BLaER1 treated with 17β-estradiol and CSF1 and Interleukin-3, amounts not matched to agents 10 nM and 100 nM (cell line): Measurements from ENCODE around the gene PRDX3.
A peak's percentile ranks its signal among the peaks of the same experiment; 100 is the strongest.

Experiments
- H3K27ac ChIP-seq, 11 experiments: shearing (Covaris generic); formaldehyde crosslinking; 2 replicates each; pipeline ENCODE4 v1.8.1; 2022
- H3K27me3 ChIP-seq, 11 experiments: shearing (Covaris generic); formaldehyde crosslinking; 2 replicates each; pipeline ENCODE4 v1.8.1; 2022
- H3K36me3 ChIP-seq, 11 experiments: shearing (Covaris generic); formaldehyde crosslinking; 2 replicates each; pipeline ENCODE4 v1.8.1; 2022
- H3K4me1 ChIP-seq, 10 experiments: shearing (Covaris generic); formaldehyde crosslinking; 2 replicates each; pipeline ENCODE4 v1.8.1; 2022
- H3K4me2 ChIP-seq, 11 experiments: shearing (Covaris generic); formaldehyde crosslinking; 2 replicates each; pipeline ENCODE4 v1.8.1; 2022
- H3K4me3 ChIP-seq, 10 experiments: shearing (Covaris generic); formaldehyde crosslinking; 2 replicates each; pipeline ENCODE4 v1.8.1; 2022
- H3K9ac ChIP-seq, 11 experiments: shearing (Covaris generic); formaldehyde crosslinking; 2 replicates each; pipeline ENCODE4 v1.8.1; 2022
- H3K9me3 ChIP-seq, 11 experiments: shearing (Covaris generic); formaldehyde crosslinking; replicated peaks in 1 of 11; 2 replicates each; pipeline ENCODE4 v1.8.1; 2022
- H4K20me1 ChIP-seq, 11 experiments: shearing (Covaris generic); formaldehyde crosslinking; 2 replicates each; pipeline ENCODE4 v1.8.1; 2022
- Cebpa-rat ChIP-seq, 11 experiments: shearing (Covaris generic); IDR thresholded peaks; 2 replicates each; pipeline ENCODE4 v1.8.1; 2022

The PRDX3 gene

GRCh38 chr10:119208553-119208940 is 29.9 kb upstream of the PRDX3 start:
- H3K27ac ChIP-seq: no peak overlapping the region
- no peaks in the 10 kb centered on the region for H3K9me3 ChIP-seq
- H3K4me3 ChIP-seq: peak overlapping the region; percentile 71 to 86 (median 79); a peak in 18 of 20 replicates

DNA sequence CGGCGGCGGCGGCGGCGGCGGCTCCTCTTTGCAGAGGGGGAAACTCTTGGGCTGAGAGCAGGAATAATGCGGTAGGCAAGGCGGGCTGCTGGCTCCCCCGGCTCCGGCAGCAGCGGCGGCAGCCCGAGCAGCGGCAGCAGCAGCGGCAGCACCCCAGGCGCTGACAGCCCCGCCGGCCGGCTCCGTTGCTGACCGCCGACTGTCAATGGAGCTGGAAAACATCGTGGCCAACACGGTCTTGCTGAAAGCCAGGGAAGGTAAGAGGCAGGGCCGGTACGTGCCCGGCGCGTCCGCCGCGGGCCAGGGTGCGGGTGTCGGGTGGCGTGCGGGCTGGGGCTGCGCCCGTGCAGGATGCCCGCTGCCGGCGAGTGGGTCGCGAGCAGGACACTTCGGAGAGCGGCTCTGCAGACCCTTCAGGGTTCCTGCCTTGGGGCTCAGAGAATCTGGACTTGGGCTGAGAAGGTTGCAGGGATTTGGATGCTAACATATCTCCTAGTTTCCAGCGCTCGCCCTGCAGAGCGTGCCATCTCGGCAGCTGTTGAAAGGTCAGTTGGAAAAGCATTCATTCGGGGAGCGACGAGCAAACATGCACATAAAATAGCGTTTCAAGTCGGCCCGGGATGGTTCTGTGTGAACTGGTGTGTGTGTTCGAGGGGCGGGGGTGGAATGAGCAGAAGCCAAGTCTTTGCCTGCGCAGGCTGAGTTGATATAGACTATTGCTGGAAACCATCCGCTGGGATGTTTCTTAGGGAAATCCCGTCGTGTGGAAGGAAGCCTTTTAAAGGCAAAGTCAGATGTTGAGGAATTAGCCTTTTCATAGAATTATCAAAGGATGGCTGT is 29.3 kb upstream of the PRDX3 start:
- Histone ChIP-seq H3K9ac (peak overlapping the region; percentile 51 to 75 (median 68); a peak in 21 of 22 replicates), H3K4me3 (peak overlapping the region; percentile 71 to 86 (median 79)), H3K27ac (no peak overlapping the region), H3K27me3 (peaks cover 46 to 54% (median 54%) of the 10 kb centered on the region in 11 experiments), H3K9me3 (no peaks in the 10 kb centered on the region), H3K4me1 (peaks cover 25 to 37% (median 28%) of the 10 kb centered on the region in 10 experiments), H3K36me3 (no peaks in the 10 kb centered on the region), H4K20me1 (peaks cover 0 to 17% (median 14%) of the 10 kb centered on the region in 11 experiments; a peak in 9 of 22 replicates), H3K4me2 (peak overlapping the region; percentile 96 to 100 (median 99))
- no peak for TF ChIP-seq Cebpa-rat (IDR thresholded peaks at IDR 0.05)

More at GRCh38 chr10:119208553-119208940, 29.9 kb upstream of the PRDX3 start:
- peaks cover 46 to 57% (median 55%) of the 10 kb centered on the region in 11 experiments for H3K27me3 ChIP-seq
- H3K4me1 ChIP-seq: peaks cover 27 to 43% (median 33%) of the 10 kb centered on the region in 10 experiments
- H4K20me1 ChIP-seq: peaks cover 0 to 17% (median 14%) of the 10 kb centered on the region in 11 experiments; a peak in 9 of 22 replicates
- no peaks in the 10 kb centered on the region for H3K36me3 ChIP-seq
- H3K4me2 ChIP-seq: peak overlapping the region; percentile 96 to 100 (median 99)
- peak overlapping the region in 4 of 11 experiments; percentile 63 to 73 (median 68); a peak in 6 of 22 replicates for H3K9ac ChIP-seq
- TF ChIP-seq Cebpa-rat (IDR thresholded peaks at IDR 0.05): no peak

GRCh38 chr10:119207366-119207666 is 28.7 kb upstream of the PRDX3 start, which contains the start of gene GRK5:
GRK5 (plus strand) TSS chr10:119207571; CDS start chr10:119207918, 347 bp downstream.
- H3K4me1 ChIP-seq: peaks cover 25 to 36% (median 28%) of the 10 kb centered on the region in 10 experiments
- H3K4me3 ChIP-seq: peak within 1 kb of the TSS; percentile 75 to 86 (median 79)
- no peak for TF ChIP-seq Cebpa-rat (IDR thresholded peaks at IDR 0.05)
- peak within 1 kb of the TSS; percentile 96 to 100 (median 99) for H3K4me2 ChIP-seq
- H3K27ac ChIP-seq: peak within 1 kb of the TSS; percentile 75 to 99 (median 95)
- H3K9me3 ChIP-seq: no peaks in the 10 kb centered on the region
- peaks cover 0 to 17% (median 14%) of the 10 kb centered on the region in 11 experiments; a peak in 9 of 22 replicates for H4K20me1 ChIP-seq
- peaks cover 39 to 48% (median 48%) of the 10 kb centered on the region in 11 experiments for H3K27me3 ChIP-seq
- no peaks in the 10 kb centered on the region for H3K36me3 ChIP-seq
- peak within 1 kb of the TSS; percentile 84 to 98 (median 95) for H3K9ac ChIP-seq

DNA sequence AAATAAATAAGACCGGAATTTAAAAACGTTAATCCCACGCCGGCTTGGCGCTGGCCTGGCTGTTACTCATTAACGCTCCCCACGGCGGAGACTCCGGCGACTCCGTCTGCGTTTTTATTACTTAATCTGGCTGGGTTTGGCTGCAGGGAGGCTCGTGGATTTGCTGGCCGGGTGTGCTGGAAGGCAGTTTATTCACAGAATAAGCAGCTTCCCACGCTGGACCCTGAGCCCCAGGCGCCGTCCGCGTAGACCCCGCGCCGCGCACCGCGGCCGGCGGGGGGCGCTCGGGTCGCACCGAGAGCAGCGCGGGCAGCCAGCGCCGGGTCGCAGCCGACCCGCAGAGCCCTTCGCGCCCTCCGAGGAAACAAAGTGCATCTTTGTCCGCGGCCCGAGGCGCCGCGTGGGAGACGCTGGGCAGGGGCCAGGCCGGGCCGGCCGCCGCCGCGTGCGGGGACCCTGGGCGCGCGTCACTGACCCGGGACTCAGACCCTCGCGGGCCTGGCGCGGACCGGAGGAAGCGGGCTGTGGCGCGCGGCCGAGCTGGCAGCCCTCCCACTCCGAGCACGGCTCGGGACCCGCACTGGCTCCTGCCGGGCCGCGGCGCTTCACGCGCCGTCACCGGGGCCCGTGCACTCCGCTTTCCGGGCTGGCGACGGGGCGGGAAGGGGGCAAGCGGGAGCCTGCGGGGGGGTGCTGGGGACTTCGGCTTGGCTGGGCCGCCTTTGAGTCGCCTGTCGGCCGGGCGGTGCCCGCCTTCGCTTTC is 28.2 kb upstream of the PRDX3 start:
- peak overlapping the region; percentile 84 to 98 (median 95) for H3K9ac ChIP-seq
- H3K27ac ChIP-seq: peak overlapping the region; percentile 75 to 99 (median 95)
- peak overlapping the region; percentile 75 to 86 (median 79) for H3K4me3 ChIP-seq
- no peaks in the 10 kb centered on the region for H3K36me3 ChIP-seq
- TF ChIP-seq Cebpa-rat (IDR thresholded peaks at IDR 0.05): no peak
- H3K27me3 ChIP-seq: peaks cover 34 to 43% (median 42%) of the 10 kb centered on the region in 11 experiments
- no peaks in the 10 kb centered on the region for H3K9me3 ChIP-seq
- peaks cover 0 to 17% (median 14%) of the 10 kb centered on the region in 11 experiments; a peak in 9 of 22 replicates for H4K20me1 ChIP-seq
- peak overlapping the region; percentile 74 to 96 (median 91) for H3K4me2 ChIP-seq
- H3K4me1 ChIP-seq: peaks cover 25 to 36% (median 28%) of the 10 kb centered on the region in 10 experiments

- no peak for TF ChIP-seq Cebpa-rat (IDR thresholded peaks at IDR 0.05)
These were observed 27.4 kb upstream of the PRDX3 start for GRCh38 chr10:119205894-119206602.

DNA sequence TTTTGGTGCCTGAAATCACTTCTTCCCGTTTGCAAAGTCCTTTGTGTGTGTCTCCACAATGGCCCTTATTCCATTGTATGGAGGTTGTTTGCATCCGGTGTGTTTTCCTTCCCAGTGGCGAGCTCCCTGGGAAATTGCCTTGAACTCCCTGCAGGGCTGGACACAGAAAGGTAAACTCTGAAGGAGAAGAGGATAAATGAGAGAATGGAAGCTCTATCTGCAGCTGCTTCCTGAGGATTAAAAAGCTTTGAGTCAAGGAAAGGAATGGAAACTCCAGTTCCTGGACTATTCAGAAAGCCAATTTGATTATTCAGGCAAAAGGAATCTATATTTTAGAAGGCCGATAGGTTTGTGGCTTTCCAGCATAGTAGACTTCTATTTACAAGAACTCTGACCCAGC is 24.4 kb upstream of the PRDX3 start:
- TF ChIP-seq Cebpa-rat (IDR thresholded peaks at IDR 0.05): no peak
- H3K9ac ChIP-seq: no peak overlapping the region
- H3K4me3 ChIP-seq: no peak overlapping the region
- no peak overlapping the region for H3K4me2 ChIP-seq
- peaks cover 0 to 6% (median 5%) of the 10 kb centered on the region in 11 experiments; a peak in 20 of 22 replicates for H3K27me3 ChIP-seq
- H3K27ac ChIP-seq: no peak overlapping the region
- peaks cover 10 to 25% (median 15%) of the 10 kb centered on the region in 10 experiments for H3K4me1 ChIP-seq
- no peaks in the 10 kb centered on the region for H3K36me3 ChIP-seq
- peaks cover 0 to 4% (median 3%) of the 10 kb centered on the region in 11 experiments; a peak in 5 of 22 replicates for H4K20me1 ChIP-seq
- H3K9me3 ChIP-seq: no peaks in the 10 kb centered on the region

More at GRCh38 chr10:119205894-119206602, 27.4 kb upstream of the PRDX3 start:
- Histone ChIP-seq H3K4me2 (peak overlapping the region; percentile 74 to 96 (median 91)), H3K36me3 (no peaks in the 10 kb centered on the region), H4K20me1 (peaks cover 0 to 17% (median 14%) of the 10 kb centered on the region in 11 experiments; a peak in 9 of 22 replicates), H3K27ac (peak overlapping the region; percentile 75 to 99 (median 95); a peak in 21 of 22 replicates), H3K9me3 (no peaks in the 10 kb centered on the region), H3K9ac (peak overlapping the region; percentile 84 to 98 (median 95); a peak in 21 of 22 replicates), H3K4me3 (peak overlapping the region; percentile 75 to 86 (median 79)), H3K4me1 (peaks cover 25 to 36% (median 28%) of the 10 kb centered on the region in 10 experiments), H3K27me3 (peaks cover 27 to 36% (median 35%) of the 10 kb centered on the region in 11 experiments)

DNA sequence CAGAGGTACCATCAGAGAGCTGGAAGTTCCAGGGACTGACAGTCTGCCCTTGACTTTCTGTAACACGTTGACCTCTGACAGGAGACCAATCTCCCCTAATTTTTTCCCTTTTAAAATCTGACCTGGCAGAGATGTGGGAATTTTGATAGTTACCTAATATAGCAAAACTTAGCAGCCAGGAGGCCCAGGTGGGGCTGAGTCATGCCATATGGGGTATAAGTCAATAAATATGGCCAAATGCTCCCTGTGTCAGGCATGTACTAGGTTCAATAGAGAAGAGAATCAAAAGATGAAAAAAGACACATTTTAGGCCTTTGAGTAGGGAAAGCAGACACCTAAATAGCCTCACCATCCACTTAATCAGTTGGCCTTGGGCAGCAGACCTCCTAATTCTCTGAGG is 22.6 kb upstream of the PRDX3 start:
- Histone ChIP-seq H3K4me1 (peaks cover 6 to 25% (median 14%) of the 10 kb centered on the region in 10 experiments), H3K9ac (no peak overlapping the region), H3K27me3 (peaks cover 0 to 4% (median 0%) of the 10 kb centered on the region in 11 experiments; a peak in 1 of 22 replicates), H4K20me1 (no peaks in the 10 kb centered on the region), H3K9me3 (no peaks in the 10 kb centered on the region), H3K4me2 (no peak overlapping the region), H3K27ac (no peak overlapping the region), H3K4me3 (no peak overlapping the region), H3K36me3 (no peaks in the 10 kb centered on the region)
- no peak for TF ChIP-seq Cebpa-rat (IDR thresholded peaks at IDR 0.05)
